GM12874 (cell line): ENCODE measurements around the gene OCA2.

Experiments used
- TF ChIP-seq, protein P1 (sequence below): IDR thresholded peaks from 2 replicates; pipeline ENCODE4 v1.5.1; 2011; ENCODE audit warnings: low read depth, mild to moderate bottlenecking, control low read depth, low read length, moderate library complexity; ENCODE audit not compliant: insufficient read depth

Gene OCA2

GRCh38 chr15:27951191-27951890, 147.8 kb downstream of the OCA2 start:
- TF ChIP-seq, protein P1, sequence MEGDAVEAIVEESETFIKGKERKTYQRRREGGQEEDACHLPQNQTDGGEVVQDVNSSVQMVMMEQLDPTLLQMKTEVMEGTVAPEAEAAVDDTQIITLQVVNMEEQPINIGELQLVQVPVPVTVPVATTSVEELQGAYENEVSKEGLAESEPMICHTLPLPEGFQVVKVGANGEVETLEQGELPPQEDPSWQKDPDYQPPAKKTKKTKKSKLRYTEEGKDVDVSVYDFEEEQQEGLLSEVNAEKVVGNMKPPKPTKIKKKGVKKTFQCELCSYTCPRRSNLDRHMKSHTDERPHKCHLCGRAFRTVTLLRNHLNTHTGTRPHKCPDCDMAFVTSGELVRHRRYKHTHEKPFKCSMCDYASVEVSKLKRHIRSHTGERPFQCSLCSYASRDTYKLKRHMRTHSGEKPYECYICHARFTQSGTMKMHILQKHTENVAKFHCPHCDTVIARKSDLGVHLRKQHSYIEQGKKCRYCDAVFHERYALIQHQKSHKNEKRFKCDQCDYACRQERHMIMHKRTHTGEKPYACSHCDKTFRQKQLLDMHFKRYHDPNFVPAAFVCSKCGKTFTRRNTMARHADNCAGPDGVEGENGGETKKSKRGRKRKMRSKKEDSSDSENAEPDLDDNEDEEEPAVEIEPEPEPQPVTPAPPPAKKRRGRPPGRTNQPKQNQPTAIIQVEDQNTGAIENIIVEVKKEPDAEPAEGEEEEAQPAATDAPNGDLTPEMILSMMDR = no peak

DNA sequence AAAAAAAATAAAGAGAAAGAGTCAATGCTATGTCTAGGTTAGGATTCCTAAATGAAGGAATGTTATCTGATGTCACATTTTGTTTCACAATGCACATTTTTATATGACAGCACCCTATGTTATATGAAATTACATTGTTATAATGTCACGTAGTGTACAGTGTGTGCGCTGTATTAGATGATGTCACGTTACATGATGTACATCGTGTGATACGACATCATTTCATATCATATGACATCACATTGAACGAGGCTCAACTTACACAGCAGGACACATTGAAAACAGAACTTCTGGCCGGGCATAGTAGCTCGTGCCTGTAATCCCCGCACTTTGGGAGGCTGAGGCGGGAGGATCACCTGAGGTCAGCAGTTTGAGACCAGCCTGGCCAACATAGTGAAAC, 150.0 kb downstream of the OCA2 start:
- TF ChIP-seq, protein P1 = no peak

DNA sequence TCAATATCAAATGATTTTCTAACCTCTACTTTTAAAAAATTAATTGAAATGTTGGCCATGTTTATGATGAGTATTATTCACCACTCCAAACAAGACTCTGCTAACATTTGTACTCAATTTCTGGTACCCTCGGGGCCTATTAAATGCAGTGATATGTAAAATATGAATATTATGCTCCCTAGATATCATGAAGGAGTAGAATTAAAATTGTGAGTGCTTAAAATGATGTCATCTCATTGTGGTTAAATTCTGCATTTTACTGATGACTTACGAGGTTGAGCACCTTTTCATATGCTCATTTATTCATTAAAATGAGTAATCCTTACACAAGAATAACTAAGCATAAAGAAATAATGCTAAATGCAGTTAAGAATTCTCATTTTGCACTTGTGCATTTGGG, 159.9 kb downstream of the OCA2 start:
- TF ChIP-seq, protein P1 = no peak

GRCh38 chr15:27937851-27938250, 161.3 kb downstream of the OCA2 start:
- TF ChIP-seq, protein P1 = no peak

DNA sequence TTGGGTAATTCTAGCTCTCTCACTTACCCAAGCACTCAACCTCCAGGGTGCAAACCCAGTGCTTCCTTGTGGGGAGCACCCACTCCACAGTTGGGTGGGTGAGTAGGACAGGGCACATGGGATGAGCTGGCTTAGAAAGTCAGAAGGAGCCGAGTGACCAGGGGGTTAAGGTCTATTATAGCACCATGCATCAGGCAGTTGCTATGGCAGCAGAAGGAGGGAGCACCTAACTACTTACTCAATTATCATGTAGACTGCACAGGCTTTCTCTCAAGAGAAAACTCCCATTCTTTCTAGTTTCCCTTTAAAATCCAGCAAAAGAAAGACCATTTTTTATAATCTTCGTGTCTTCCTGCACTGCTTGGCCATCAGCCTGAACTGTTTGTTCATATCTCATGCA, 163.0 kb downstream of the OCA2 start:
- TF ChIP-seq, protein P1 = no peak

DNA sequence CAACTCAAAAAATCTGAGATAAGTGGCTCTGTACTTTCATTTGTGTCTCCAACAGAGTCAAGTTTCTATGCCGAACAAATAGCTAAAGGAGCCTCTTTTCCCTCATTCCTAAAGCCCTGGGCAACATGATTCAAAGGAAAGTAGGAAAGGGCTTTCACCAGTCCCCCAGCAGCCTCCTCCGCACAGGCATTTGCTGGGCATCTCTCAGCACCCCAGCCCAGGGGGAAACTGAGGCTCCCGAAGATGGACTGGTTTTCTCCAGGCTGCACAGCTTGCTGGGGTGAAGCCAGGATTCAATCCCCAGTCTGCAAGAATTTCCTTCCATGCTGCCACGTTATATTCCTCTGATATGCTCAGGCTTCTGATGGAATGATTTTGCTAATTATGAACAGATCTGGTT, 163.8 kb downstream of the OCA2 start:
- TF ChIP-seq, protein P1 = no peak

DNA sequence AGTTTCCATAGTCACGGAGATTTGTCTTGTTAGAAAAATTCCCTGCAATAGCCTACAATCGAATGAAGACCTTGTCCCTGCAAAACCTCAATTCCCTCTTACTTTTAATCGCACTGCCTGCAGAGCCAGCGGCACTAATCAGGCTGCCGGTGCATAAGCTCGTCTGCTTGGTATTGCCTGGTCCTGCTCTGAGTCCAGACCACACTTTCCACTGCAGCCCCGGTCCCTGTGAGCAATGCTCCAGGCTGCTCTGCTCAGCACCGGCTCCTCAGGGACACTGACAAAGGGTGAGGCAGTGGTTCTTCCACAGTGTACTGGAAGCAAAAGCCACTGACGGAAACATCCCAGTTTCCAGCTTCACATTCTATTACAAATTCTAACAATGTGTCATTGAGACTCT, 164.3 kb downstream of the OCA2 start:
- TF ChIP-seq, protein P1 = no peak

DNA sequence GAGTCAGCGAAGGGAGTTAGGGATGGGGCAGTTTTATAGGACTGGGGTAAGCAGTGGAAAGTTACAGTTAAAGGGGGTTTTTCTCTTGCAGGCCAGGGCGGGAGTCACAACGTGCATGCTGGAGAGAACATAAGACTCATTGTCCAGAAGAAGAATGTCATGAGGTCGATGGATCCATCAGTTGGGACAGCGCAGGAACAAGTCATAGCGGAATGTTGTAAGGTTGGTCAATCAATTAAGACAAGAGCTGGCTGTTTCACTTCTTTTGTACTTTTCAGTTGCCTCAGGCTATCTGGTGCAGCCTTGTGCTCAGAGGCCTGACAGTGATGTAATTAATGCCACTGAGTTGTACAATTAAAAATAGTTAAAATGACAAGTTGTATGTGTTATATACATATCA, 165.6 kb downstream of the OCA2 start:
- TF ChIP-seq, protein P1 = no peak
